H9 (cell line): Measurements from ENCODE around the gene DOC2B. TPM values are rescaled to one million over a fixed set of nuclear protein-coding genes. Genes with fewer than 3 reads are reported as not detected.
"Not testable (repeated sequence)": the region's sequence is repeated elsewhere in the genome, so short reads cannot be mapped to it uniquely, and the experiment has no call there.

Experiments used
- DNase-seq: peaks from one replicate; pipeline ENCODE4 v3.0.0-alpha.2; 2017
- H2AFZ ChIP-seq: one replicate; pipeline ENCODE4 v1.6.1; 2013; ENCODE audit warnings: mild to moderate bottlenecking, low read length, control low read depth, moderate library complexity
- H2AK5ac ChIP-seq: 2 replicates; pipeline ENCODE4 v1.6.1; 2013; ENCODE audit warnings: low read length, control low read depth, mixed read lengths; ENCODE audit not compliant: insufficient read length
- H2BK120ac ChIP-seq: one replicate; pipeline ENCODE4 v1.6.1; 2013; ENCODE audit warnings: low read depth, mild to moderate bottlenecking, low read length, control low read depth, inconsistent platforms; ENCODE audit not compliant: poor library complexity, severe bottlenecking
- H2BK12ac ChIP-seq: 2 replicates; pipeline ENCODE4 v1.6.1; 2013; ENCODE audit warnings: low read length, control low read depth, mixed read lengths, low read depth; ENCODE audit not compliant: insufficient read length
- H2BK15ac ChIP-seq: 2 replicates; pipeline ENCODE4 v1.6.1; 2013; ENCODE audit warnings: low read depth, low read length, control low read depth
- H2BK20ac ChIP-seq: one replicate; pipeline ENCODE4 v1.6.1; 2013; ENCODE audit warnings: low read depth, mild to moderate bottlenecking, low read length, control low read depth, inconsistent platforms; ENCODE audit not compliant: poor library complexity, severe bottlenecking
- H2BK5ac ChIP-seq: 2 replicates; pipeline ENCODE4 v1.6.1; 2013; ENCODE audit warnings: low read length, control low read depth, mixed read lengths; ENCODE audit not compliant: insufficient read length
- H3K14ac ChIP-seq: 2 replicates; pipeline ENCODE4 v1.6.1; 2013; ENCODE audit warnings: low read length, control low read depth; ENCODE audit not compliant: insufficient read depth
- H3K18ac ChIP-seq: 2 replicates; pipeline ENCODE4 v1.6.1; 2013; ENCODE audit warnings: low read depth, mild to moderate bottlenecking, mixed read lengths, low read length, control low read depth; ENCODE audit not compliant: insufficient read length
- H3K23ac ChIP-seq: 2 replicates; pipeline ENCODE4 v1.6.1; 2013; ENCODE audit warnings: low read length, control low read depth, mixed read lengths, low read depth; ENCODE audit not compliant: insufficient read length
- H3K23me2 ChIP-seq: 2 replicates; pipeline ENCODE4 v1.6.1; 2013; ENCODE audit warnings: low read depth, mild to moderate bottlenecking, mixed read lengths, low read length, control low read depth; ENCODE audit not compliant: insufficient read length, poor library complexity, severe bottlenecking
- H3K27ac ChIP-seq: 2 replicates; pipeline ENCODE4 v1.5.1; 2013; ENCODE audit warnings: low read length, control low read depth, mixed read lengths, low read depth; ENCODE audit not compliant: insufficient read length
- H3K27me3 ChIP-seq: 2 replicates; pipeline ENCODE4 v1.6.1; 2013; ENCODE audit warnings: low read length, control low read depth, inconsistent platforms; ENCODE audit not compliant: insufficient read depth
- H3K4ac ChIP-seq: 2 replicates; pipeline ENCODE4 v1.6.1; 2013; ENCODE audit warnings: low read depth, mild to moderate bottlenecking, control low read depth, inconsistent platforms, low read length, moderate library complexity
- H3K4me1 ChIP-seq: 2 replicates; pipeline ENCODE4 v1.6.1; 2013; ENCODE audit warnings: low read length, control low read depth, inconsistent platforms; ENCODE audit not compliant: insufficient read depth
- H3K4me2 ChIP-seq: 2 replicates; pipeline ENCODE4 v1.6.1; 2013; ENCODE audit warnings: low read length, control low read depth, mixed read lengths; ENCODE audit not compliant: insufficient read length, insufficient read depth
- H3K56ac ChIP-seq: 2 replicates; pipeline ENCODE4 v1.6.1; 2013; ENCODE audit warnings: low read depth, mild to moderate bottlenecking, mixed read lengths, low read length, control low read depth; ENCODE audit not compliant: insufficient read length
- H3K79me1 ChIP-seq: 2 replicates; pipeline ENCODE4 v1.6.1; 2013; ENCODE audit warnings: low read depth, mild to moderate bottlenecking, moderate library complexity, low read length, control low read depth, inconsistent platforms; ENCODE audit not compliant: insufficient read depth, poor library complexity, severe bottlenecking
- H3K79me2 ChIP-seq: 2 replicates; pipeline ENCODE4 v1.6.1; 2013; ENCODE audit warnings: low read length, control low read depth, inconsistent platforms; ENCODE audit not compliant: insufficient read depth
- H3K9ac ChIP-seq: 2 replicates; pipeline ENCODE4 v1.6.1; 2013; ENCODE audit warnings: low read length, control low read depth, mixed read lengths; ENCODE audit not compliant: insufficient read length; ENCODE audit errors: extremely low read depth
- H3K9me3 ChIP-seq: one replicate; pipeline ENCODE4 v1.6.1; 2013; ENCODE audit warnings: low read depth, low read length, inconsistent platforms; ENCODE audit not compliant: control insufficient read depth
- H3T11ph ChIP-seq: one replicate; pipeline ENCODE4 v1.6.1; 2013; ENCODE audit warnings: mild to moderate bottlenecking, low read length, control low read depth, inconsistent platforms
- H4K20me1 ChIP-seq: one replicate; pipeline ENCODE4 v1.6.1; 2013; ENCODE audit not compliant: control insufficient read depth, insufficient read length, insufficient read depth
- H4K5ac ChIP-seq: 2 replicates; pipeline ENCODE4 v1.6.1; 2013; ENCODE audit warnings: low read depth, mild to moderate bottlenecking, mixed read lengths, low read length, control low read depth; ENCODE audit not compliant: insufficient read length
- H4K8ac ChIP-seq: replicated peaks from 2 replicates; pipeline ENCODE4 v1.6.1; 2013; ENCODE audit warnings: low read length, control low read depth, mixed read lengths, low read depth; ENCODE audit not compliant: insufficient read length
- H4K91ac ChIP-seq: 2 replicates; pipeline ENCODE4 v1.6.1; 2013; ENCODE audit warnings: low read depth, mild to moderate bottlenecking, moderate library complexity, mixed read lengths, low read length, control low read depth; ENCODE audit not compliant: insufficient read length
- H3K27ac Mint-ChIP-seq, 3 experiments: 2 replicates in 2 of 3; 3 replicates in 1 of 3; pipeline ENCODE4 v1.8.0; 2020 to 2021; ENCODE audit warnings: mixed read lengths in 3 of 3, mild to moderate bottlenecking in 1 of 3, moderate library complexity in 1 of 3
- H3K27me3 Mint-ChIP-seq: 2 replicates; pipeline ENCODE4 v1.8.0; 2021; ENCODE audit warnings: low read depth, mild to moderate bottlenecking, moderate library complexity, mixed read lengths
- H3K36me3 Mint-ChIP-seq, 3 experiments: 2 replicates in 2 of 3; 3 replicates in 1 of 3; pipeline ENCODE4 v1.8.0; 2020 to 2021; ENCODE audit warnings: low read depth in 3 of 3, mixed read lengths in 3 of 3; ENCODE audit not compliant: insufficient read depth in 1 of 3
- H3K4me1 Mint-ChIP-seq, 2 experiments: 2 replicates each; pipeline ENCODE4 v1.8.0; 2020; ENCODE audit warnings: mixed read lengths in 2 of 2
- H3K4me3 Mint-ChIP-seq, 2 experiments: 2 replicates in 1 of 2; 3 replicates in 1 of 2; pipeline ENCODE4 v1.8.0; 2020 to 2021; ENCODE audit warnings: mild to moderate bottlenecking in 2 of 2, mixed read lengths in 2 of 2, moderate library complexity in 1 of 2
- H3K9me3 Mint-ChIP-seq, 2 experiments: 2 replicates in 1 of 2; 3 replicates in 1 of 2; pipeline ENCODE4 v1.8.0; 2020; ENCODE audit warnings: mild to moderate bottlenecking in 2 of 2, mixed read lengths in 2 of 2, moderate library complexity in 1 of 2
- CTCF ChIP-seq: fragments of 200-600 bp; sonication (generic); conservative IDR thresholded peaks from 3 replicates; pipeline ENCODE4 v1.8.0; 2021; ENCODE audit warnings: antibody characterized with exemption, mild to moderate bottlenecking
- WGBS: extraction: QIAGEN DNeasy Blood & Tissue Kit; methylation state at CpG from one replicate; pipeline ENCODE4 v1.1.7; 2013; ENCODE audit warnings: missing lambda C conversion rate, low lambda C conversion rate, mixed read lengths; ENCODE audit not compliant: insufficient read length; ENCODE audit errors: extremely low coverage; 5-methylcytosine and 5-hydroxymethylcytosine counted together
- total RNA-seq: library from RNA; stranded (reverse); gene quantifications from 2 replicates; pipeline ENCODE4 v1.2.1, GENCODE V29; 2021

DOC2B gene
- total RNA-seq, 1 experiment from 2014 or later: 2.1 TPM

GRCh38 chr17:134332-134785 lies 47.1 kb downstream of the DOC2B start:
- H2BK5ac ChIP-seq, H3K56ac ChIP-seq, H4K91ac ChIP-seq, H3K23ac ChIP-seq, H3K27me3 ChIP-seq, H3K4ac ChIP-seq, H3K4me1 ChIP-seq, H3K9ac ChIP-seq, H4K5ac ChIP-seq, H3K27ac Mint-ChIP-seq, H3K18ac ChIP-seq, H2BK20ac ChIP-seq, H3K4me2 ChIP-seq, H4K20me1 ChIP-seq, H2BK12ac ChIP-seq, H2BK120ac ChIP-seq, H3K79me1 ChIP-seq, H3K79me2 ChIP-seq, H3K4me3 Mint-ChIP-seq, H4K8ac ChIP-seq, H2AFZ ChIP-seq, DNase-seq, H3K36me3 Mint-ChIP-seq, H3K4me1 Mint-ChIP-seq, H3K27ac ChIP-seq, H3K9me3 ChIP-seq, H3K23me2 ChIP-seq, H2AK5ac ChIP-seq, H2BK15ac ChIP-seq, H3K27me3 Mint-ChIP-seq, H3T11ph ChIP-seq, H3K14ac ChIP-seq: not testable (repeated sequence)
- peaks cover 6 to 11% of the 10 kb centered on the region in 2 experiments for H3K9me3 Mint-ChIP-seq
- no CpG with 5 or more reads among the region's 25 CpGs for WGBS
- TF ChIP-seq CTCF: peak; percentile 61

- not testable (repeated sequence) for H4K20me1 ChIP-seq, H3K9me3 Mint-ChIP-seq, H2BK15ac ChIP-seq, H2BK20ac ChIP-seq, H3K9me3 ChIP-seq, H4K8ac ChIP-seq, H3K79me2 ChIP-seq, H3K23ac ChIP-seq, H3K79me1 ChIP-seq, H2BK5ac ChIP-seq, H3K9ac ChIP-seq, H3K4me1 Mint-ChIP-seq, H3K27ac Mint-ChIP-seq, H2AK5ac ChIP-seq, H3K4me1 ChIP-seq, H3K4me3 Mint-ChIP-seq, H3K56ac ChIP-seq, H2BK120ac ChIP-seq, H4K91ac ChIP-seq, H3T11ph ChIP-seq, H3K14ac ChIP-seq, H3K27ac ChIP-seq, H2AFZ ChIP-seq, H3K18ac ChIP-seq, H3K27me3 ChIP-seq, H3K23me2 ChIP-seq, H3K27me3 Mint-ChIP-seq, H3K36me3 Mint-ChIP-seq, H4K5ac ChIP-seq, H3K4me2 ChIP-seq, H2BK12ac ChIP-seq, H3K4ac ChIP-seq
- DNase-seq: peak; percentile 12
- whole genome bisulfite sequencing: no CpG with 5 or more reads among the region's 40 CpGs
Measured at GRCh38 chr17:133932-134331, 47.5 kb downstream of the DOC2B start.
